H9 (cell line): ENCODE data around the gene FAF1. TPM values are rescaled to one million over a fixed set of nuclear protein-coding genes. Genes with fewer than 3 reads are reported as not detected.

Experiments
- DNase-seq: peaks from one replicate; pipeline ENCODE4 v3.0.0-alpha.2; 2017
- H2AFZ ChIP-seq: one replicate; pipeline ENCODE4 v1.6.1; 2013; ENCODE audit warnings: mild to moderate bottlenecking, low read length, control low read depth, moderate library complexity
- H2AK5ac ChIP-seq: 2 replicates; pipeline ENCODE4 v1.6.1; 2013; ENCODE audit warnings: low read length, control low read depth, mixed read lengths; ENCODE audit not compliant: insufficient read length
- H2BK120ac ChIP-seq: one replicate; pipeline ENCODE4 v1.6.1; 2013; ENCODE audit warnings: low read depth, mild to moderate bottlenecking, low read length, control low read depth, inconsistent platforms; ENCODE audit not compliant: poor library complexity, severe bottlenecking
- H2BK12ac ChIP-seq: 2 replicates; pipeline ENCODE4 v1.6.1; 2013; ENCODE audit warnings: low read length, control low read depth, mixed read lengths, low read depth; ENCODE audit not compliant: insufficient read length
- H2BK15ac ChIP-seq: 2 replicates; pipeline ENCODE4 v1.6.1; 2013; ENCODE audit warnings: low read depth, low read length, control low read depth
- H2BK20ac ChIP-seq: one replicate; pipeline ENCODE4 v1.6.1; 2013; ENCODE audit warnings: low read depth, mild to moderate bottlenecking, low read length, control low read depth, inconsistent platforms; ENCODE audit not compliant: poor library complexity, severe bottlenecking
- H2BK5ac ChIP-seq: 2 replicates; pipeline ENCODE4 v1.6.1; 2013; ENCODE audit warnings: low read length, control low read depth, mixed read lengths; ENCODE audit not compliant: insufficient read length
- H3K14ac ChIP-seq: 2 replicates; pipeline ENCODE4 v1.6.1; 2013; ENCODE audit warnings: low read length, control low read depth; ENCODE audit not compliant: insufficient read depth
- H3K18ac ChIP-seq: 2 replicates; pipeline ENCODE4 v1.6.1; 2013; ENCODE audit warnings: low read depth, mild to moderate bottlenecking, mixed read lengths, low read length, control low read depth; ENCODE audit not compliant: insufficient read length
- H3K23ac ChIP-seq: 2 replicates; pipeline ENCODE4 v1.6.1; 2013; ENCODE audit warnings: low read length, control low read depth, mixed read lengths, low read depth; ENCODE audit not compliant: insufficient read length
- H3K23me2 ChIP-seq: 2 replicates; pipeline ENCODE4 v1.6.1; 2013; ENCODE audit warnings: low read depth, mild to moderate bottlenecking, mixed read lengths, low read length, control low read depth; ENCODE audit not compliant: insufficient read length, poor library complexity, severe bottlenecking
- H3K27ac ChIP-seq: 2 replicates; pipeline ENCODE4 v1.5.1; 2013; ENCODE audit warnings: low read length, control low read depth, mixed read lengths, low read depth; ENCODE audit not compliant: insufficient read length
- H3K27me3 ChIP-seq: 2 replicates; pipeline ENCODE4 v1.6.1; 2013; ENCODE audit warnings: low read length, control low read depth, inconsistent platforms; ENCODE audit not compliant: insufficient read depth
- H3K4ac ChIP-seq: 2 replicates; pipeline ENCODE4 v1.6.1; 2013; ENCODE audit warnings: low read depth, mild to moderate bottlenecking, control low read depth, inconsistent platforms, low read length, moderate library complexity
- H3K4me1 ChIP-seq: 2 replicates; pipeline ENCODE4 v1.6.1; 2013; ENCODE audit warnings: low read length, control low read depth, inconsistent platforms; ENCODE audit not compliant: insufficient read depth
- H3K4me2 ChIP-seq: 2 replicates; pipeline ENCODE4 v1.6.1; 2013; ENCODE audit warnings: low read length, control low read depth, mixed read lengths; ENCODE audit not compliant: insufficient read length, insufficient read depth
- H3K56ac ChIP-seq: 2 replicates; pipeline ENCODE4 v1.6.1; 2013; ENCODE audit warnings: low read depth, mild to moderate bottlenecking, mixed read lengths, low read length, control low read depth; ENCODE audit not compliant: insufficient read length
- H3K79me1 ChIP-seq: 2 replicates; pipeline ENCODE4 v1.6.1; 2013; ENCODE audit warnings: low read depth, mild to moderate bottlenecking, moderate library complexity, low read length, control low read depth, inconsistent platforms; ENCODE audit not compliant: insufficient read depth, poor library complexity, severe bottlenecking
- H3K79me2 ChIP-seq: 2 replicates; pipeline ENCODE4 v1.6.1; 2013; ENCODE audit warnings: low read length, control low read depth, inconsistent platforms; ENCODE audit not compliant: insufficient read depth
- H3K9ac ChIP-seq: 2 replicates; pipeline ENCODE4 v1.6.1; 2013; ENCODE audit warnings: low read length, control low read depth, mixed read lengths; ENCODE audit not compliant: insufficient read length; ENCODE audit errors: extremely low read depth
- H3K9me3 ChIP-seq: one replicate; pipeline ENCODE4 v1.6.1; 2013; ENCODE audit warnings: low read depth, low read length, inconsistent platforms; ENCODE audit not compliant: control insufficient read depth
- H3T11ph ChIP-seq: one replicate; pipeline ENCODE4 v1.6.1; 2013; ENCODE audit warnings: mild to moderate bottlenecking, low read length, control low read depth, inconsistent platforms
- H4K20me1 ChIP-seq: one replicate; pipeline ENCODE4 v1.6.1; 2013; ENCODE audit not compliant: control insufficient read depth, insufficient read length, insufficient read depth
- H4K5ac ChIP-seq: 2 replicates; pipeline ENCODE4 v1.6.1; 2013; ENCODE audit warnings: low read depth, mild to moderate bottlenecking, mixed read lengths, low read length, control low read depth; ENCODE audit not compliant: insufficient read length
- H4K8ac ChIP-seq: replicated peaks from 2 replicates; pipeline ENCODE4 v1.6.1; 2013; ENCODE audit warnings: low read length, control low read depth, mixed read lengths, low read depth; ENCODE audit not compliant: insufficient read length
- H4K91ac ChIP-seq: 2 replicates; pipeline ENCODE4 v1.6.1; 2013; ENCODE audit warnings: low read depth, mild to moderate bottlenecking, moderate library complexity, mixed read lengths, low read length, control low read depth; ENCODE audit not compliant: insufficient read length
- H3K27ac Mint-ChIP-seq, 3 experiments: 2 replicates in 2 of 3; 3 replicates in 1 of 3; pipeline ENCODE4 v1.8.0; 2020 to 2021; ENCODE audit warnings: mixed read lengths in 3 of 3, mild to moderate bottlenecking in 1 of 3, moderate library complexity in 1 of 3
- H3K27me3 Mint-ChIP-seq: 2 replicates; pipeline ENCODE4 v1.8.0; 2021; ENCODE audit warnings: low read depth, mild to moderate bottlenecking, moderate library complexity, mixed read lengths
- H3K36me3 Mint-ChIP-seq, 3 experiments: 2 replicates in 2 of 3; 3 replicates in 1 of 3; pipeline ENCODE4 v1.8.0; 2020 to 2021; ENCODE audit warnings: low read depth in 3 of 3, mixed read lengths in 3 of 3; ENCODE audit not compliant: insufficient read depth in 1 of 3
- H3K4me1 Mint-ChIP-seq, 2 experiments: 2 replicates each; pipeline ENCODE4 v1.8.0; 2020; ENCODE audit warnings: mixed read lengths in 2 of 2
- H3K4me3 Mint-ChIP-seq, 2 experiments: 2 replicates in 1 of 2; 3 replicates in 1 of 2; pipeline ENCODE4 v1.8.0; 2020 to 2021; ENCODE audit warnings: mild to moderate bottlenecking in 2 of 2, mixed read lengths in 2 of 2, moderate library complexity in 1 of 2
- H3K9me3 Mint-ChIP-seq, 2 experiments: 2 replicates in 1 of 2; 3 replicates in 1 of 2; pipeline ENCODE4 v1.8.0; 2020; ENCODE audit warnings: mild to moderate bottlenecking in 2 of 2, mixed read lengths in 2 of 2, moderate library complexity in 1 of 2
- WGBS: extraction: QIAGEN DNeasy Blood & Tissue Kit; methylation state at CpG from one replicate; pipeline ENCODE4 v1.1.7; 2013; ENCODE audit warnings: missing lambda C conversion rate, low lambda C conversion rate, mixed read lengths; ENCODE audit not compliant: insufficient read length; ENCODE audit errors: extremely low coverage; 5-methylcytosine and 5-hydroxymethylcytosine counted together
- total RNA-seq: library from RNA; stranded (reverse); gene quantifications from 2 replicates; pipeline ENCODE4 v1.2.1, GENCODE V29; 2021
- TF ChIP-seq, protein P1 (sequence below): fragments of 200-600 bp; sonication (generic); conservative IDR thresholded peaks from 3 replicates; pipeline ENCODE4 v1.8.0; 2021; ENCODE audit warnings: antibody characterized with exemption, mild to moderate bottlenecking

FAF1 gene
- total RNA-seq, 1 experiment from 2014 or later: 60.8 TPM

DNA sequence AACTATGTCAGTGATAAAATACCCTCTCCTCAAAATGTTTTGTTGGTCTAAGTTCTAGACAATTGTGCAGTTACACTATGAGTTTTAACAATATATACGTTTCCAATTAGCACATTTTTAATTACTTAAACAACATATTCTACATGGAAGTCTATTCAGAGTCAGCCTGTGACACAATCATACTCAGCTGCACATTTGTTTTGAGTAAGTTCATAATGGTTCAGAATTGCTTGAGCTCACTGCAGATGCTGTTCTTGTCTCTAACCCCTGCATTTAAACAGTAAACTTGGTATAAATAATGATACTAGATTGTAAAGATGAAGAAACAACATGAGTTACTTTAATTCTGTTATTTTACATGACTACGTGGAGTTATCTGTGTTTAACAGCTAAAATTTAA, 40.6 kb upstream of the FAF1 start:
- Mint-ChIP-seq H3K36me3 (no peaks in the 10 kb centered on the region), H3K27ac (no peak overlapping the region), H3K9me3 (no peaks in the 10 kb centered on the region), H3K27me3 (peaks cover 6% of the 10 kb centered on the region), H3K4me1 (peaks cover 2 to 3% of the 10 kb centered on the region in 2 experiments; a peak in 1 of 4 replicates), H3K4me3 (no peak overlapping the region)
- Histone ChIP-seq H3K23me2 (no peaks in the 10 kb centered on the region), H4K91ac (no peak overlapping the region), H4K5ac (no peak overlapping the region), H2AFZ (no peak overlapping the region), H2AK5ac (no peak overlapping the region), H3K79me2 (no peaks in the 10 kb centered on the region), H3K79me1 (no peaks in the 10 kb centered on the region), H2BK120ac (no peak overlapping the region), H3K9ac (no peak overlapping the region), H3K23ac (no peak overlapping the region), H3K4me2 (no peak overlapping the region), H3K14ac (no peak overlapping the region), H4K20me1 (no peaks in the 10 kb centered on the region), H2BK15ac (no peak overlapping the region), H3K18ac (no peak overlapping the region), H2BK20ac (no peak overlapping the region), H4K8ac (no peak overlapping the region), H3K56ac (no peak overlapping the region), H3T11ph (no peak overlapping the region), H3K27ac (no peak overlapping the region), H3K4ac (no peak overlapping the region), H3K9me3 (no peaks in the 10 kb centered on the region), H2BK5ac (no peak overlapping the region), H3K4me1 (no peaks in the 10 kb centered on the region), H2BK12ac (no peak overlapping the region), H3K27me3 (no peaks in the 10 kb centered on the region)
- no peak for DNase-seq
- no CpG with 5 or more reads among the region's 2 CpGs for WGBS
- TF ChIP-seq, protein P1, sequence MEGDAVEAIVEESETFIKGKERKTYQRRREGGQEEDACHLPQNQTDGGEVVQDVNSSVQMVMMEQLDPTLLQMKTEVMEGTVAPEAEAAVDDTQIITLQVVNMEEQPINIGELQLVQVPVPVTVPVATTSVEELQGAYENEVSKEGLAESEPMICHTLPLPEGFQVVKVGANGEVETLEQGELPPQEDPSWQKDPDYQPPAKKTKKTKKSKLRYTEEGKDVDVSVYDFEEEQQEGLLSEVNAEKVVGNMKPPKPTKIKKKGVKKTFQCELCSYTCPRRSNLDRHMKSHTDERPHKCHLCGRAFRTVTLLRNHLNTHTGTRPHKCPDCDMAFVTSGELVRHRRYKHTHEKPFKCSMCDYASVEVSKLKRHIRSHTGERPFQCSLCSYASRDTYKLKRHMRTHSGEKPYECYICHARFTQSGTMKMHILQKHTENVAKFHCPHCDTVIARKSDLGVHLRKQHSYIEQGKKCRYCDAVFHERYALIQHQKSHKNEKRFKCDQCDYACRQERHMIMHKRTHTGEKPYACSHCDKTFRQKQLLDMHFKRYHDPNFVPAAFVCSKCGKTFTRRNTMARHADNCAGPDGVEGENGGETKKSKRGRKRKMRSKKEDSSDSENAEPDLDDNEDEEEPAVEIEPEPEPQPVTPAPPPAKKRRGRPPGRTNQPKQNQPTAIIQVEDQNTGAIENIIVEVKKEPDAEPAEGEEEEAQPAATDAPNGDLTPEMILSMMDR: no peak
